Stimulated activated CD8-positive, alpha-beta memory T cell treated with anti-CD3 and anti-CD28 coated beads, Interleukin-4, amount 100 ng/mL, for 24 hours (primary cell): Measurements from ENCODE around the gene WDR54.
A peak's percentile ranks its signal among the peaks of the same experiment; 100 is the strongest.
"Not testable (repeated sequence)": the region's sequence is repeated elsewhere in the genome, so short reads cannot be mapped to it uniquely, and the experiment has no call there.

ENCODE experiments used
- DNase-seq: peaks from one replicate; pipeline ENCODE4 v3.0.0-alpha.2; 2020; ENCODE audit warnings: low read depth

The WDR54 gene

DNA sequence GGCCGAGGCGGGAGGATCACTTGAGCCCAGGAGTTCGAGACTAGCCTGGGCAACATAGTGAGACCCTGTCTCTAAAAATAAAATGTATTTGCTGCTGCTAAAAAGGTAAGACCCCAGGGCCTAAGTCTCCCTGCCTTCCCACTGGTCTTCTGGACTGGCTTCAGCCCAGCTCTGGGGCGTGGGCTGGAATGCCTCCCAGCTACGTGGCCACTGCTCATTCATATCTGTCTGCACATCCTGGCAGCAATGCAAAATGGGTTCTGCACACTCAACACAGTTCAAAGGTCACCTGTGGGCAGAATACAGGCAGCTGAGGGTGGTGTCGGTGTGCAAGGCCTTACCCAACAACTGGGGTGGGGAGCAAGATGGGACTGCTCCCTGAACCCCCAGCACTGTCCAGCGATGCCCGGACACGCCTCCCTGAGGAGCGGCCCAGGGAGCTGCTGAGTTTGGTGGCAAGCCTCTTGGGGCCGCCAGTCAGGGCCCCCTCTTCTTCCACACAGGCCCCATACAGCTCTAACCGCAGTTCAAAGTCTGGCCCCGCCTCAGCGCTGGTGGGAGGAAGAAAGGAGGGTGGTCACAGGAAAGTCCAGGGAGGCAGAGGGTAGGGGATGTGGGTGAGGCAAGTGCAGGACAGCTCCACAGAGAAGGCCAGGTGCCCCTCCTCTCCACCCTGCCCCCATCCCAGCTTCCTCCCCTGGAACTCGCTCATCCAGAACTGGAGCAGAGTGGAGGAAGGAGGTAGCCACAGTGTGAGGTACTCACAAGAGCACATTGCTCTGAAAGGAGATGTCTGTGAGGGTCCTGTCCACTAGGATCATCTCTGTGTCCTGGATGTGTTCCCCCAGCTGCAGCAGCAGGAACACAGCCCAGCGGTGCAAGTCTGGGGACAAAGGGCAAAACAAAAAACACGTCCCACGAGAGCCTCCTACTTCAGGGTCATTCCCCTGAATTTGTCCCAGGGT is 8.2 kb downstream of the WDR54 start:
- no peak for DNase-seq

- DNase-seq = no peak
These were observed 9.0 kb downstream of the WDR54 start for GRCh38 chr2:74430502-74430901.

DNA sequence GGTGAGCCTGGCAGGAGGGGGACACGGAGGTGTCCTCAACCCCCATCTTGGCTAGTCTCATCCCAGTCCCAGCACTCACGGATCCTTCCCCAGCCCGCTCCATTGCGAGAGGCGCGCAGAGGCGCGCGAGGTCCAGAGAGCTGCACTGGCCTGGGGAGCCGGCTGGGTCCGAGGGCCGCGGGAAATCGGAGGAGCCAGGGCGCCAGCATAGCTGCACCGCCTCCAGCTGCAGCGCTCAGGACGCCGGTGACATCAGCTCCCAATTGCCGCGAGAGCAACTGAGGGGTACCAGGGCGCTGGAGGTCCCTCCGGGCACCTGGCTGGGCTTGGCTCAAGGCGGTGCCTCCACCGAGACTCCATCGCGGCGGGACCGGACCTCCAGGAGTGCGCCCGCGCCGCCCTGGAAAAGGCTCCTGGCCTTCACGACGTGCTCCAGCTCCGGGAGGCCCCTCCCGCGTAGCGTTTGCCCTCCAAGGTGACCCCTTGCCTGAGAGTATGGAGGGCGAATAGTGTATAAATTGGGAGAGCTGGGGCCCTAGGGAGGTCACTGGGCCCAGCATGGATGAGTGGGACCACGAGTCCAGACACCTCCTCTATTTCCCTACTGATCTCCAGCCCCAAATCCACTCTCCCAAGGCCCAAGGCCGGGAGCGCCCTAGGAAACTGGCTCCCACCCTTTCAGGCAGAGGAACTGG is 14.7 kb downstream of the WDR54 start:
- no peak for DNase-seq

DNA sequence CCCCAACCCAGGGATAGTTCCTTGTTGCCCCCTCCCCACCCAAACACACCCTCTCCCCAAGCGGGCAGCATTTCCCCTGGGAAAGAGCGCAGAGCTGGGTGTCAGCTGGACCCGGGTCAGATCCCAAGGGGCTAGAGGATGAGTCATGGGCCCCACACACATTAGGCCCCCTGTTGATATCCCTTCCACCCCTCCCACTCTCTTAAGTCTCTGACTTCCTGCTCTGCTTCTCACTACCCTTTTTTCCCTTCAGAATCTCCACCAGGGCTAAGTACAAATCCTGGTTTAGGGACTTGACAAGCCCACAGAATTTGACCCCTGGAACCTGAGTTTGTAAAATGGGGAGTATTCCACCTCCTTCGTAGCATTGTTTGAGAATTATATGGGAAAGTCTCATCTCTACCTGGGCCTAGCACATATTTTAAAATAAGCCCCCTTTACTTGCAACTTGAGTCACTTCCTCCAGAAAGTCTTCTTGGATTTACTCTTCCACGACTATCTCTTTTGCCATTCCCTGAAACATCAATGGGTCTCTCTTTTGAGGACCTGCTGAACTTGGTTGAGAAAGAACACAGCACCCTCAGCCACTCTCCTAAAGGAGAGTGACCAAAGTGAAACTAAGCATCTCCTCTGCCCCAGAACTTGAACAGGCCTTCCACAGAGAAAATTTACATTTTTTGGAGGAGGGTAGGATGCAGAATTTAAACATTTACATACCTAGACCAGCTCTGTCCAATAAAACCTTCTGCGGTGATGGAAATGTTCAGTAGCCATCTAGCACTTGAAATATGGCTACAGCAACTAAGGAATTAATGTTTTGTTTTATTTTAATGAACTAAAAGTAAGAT is 15.5 kb downstream of the WDR54 start:
- DNase-seq = no peak

DNA sequence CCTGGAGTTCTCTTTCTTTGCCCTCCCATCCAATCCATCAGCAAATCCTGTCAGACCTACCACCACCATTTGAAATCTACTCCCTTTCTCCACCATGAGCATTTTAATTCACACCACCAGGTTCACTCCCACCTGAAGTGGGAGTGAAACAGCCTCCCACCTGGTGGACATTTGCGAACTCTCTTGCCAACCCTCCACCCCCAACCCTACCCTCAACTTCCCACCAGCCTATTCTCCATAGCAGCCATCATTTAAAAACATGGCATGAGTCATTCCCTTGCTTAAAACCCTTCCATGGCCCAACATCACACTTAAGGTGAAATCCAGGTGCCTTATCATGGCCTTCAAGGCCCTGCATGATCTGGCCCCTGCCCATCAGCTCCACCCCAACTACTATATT is 16.7 kb downstream of the WDR54 start:
- DNase-seq = no peak

DNA sequence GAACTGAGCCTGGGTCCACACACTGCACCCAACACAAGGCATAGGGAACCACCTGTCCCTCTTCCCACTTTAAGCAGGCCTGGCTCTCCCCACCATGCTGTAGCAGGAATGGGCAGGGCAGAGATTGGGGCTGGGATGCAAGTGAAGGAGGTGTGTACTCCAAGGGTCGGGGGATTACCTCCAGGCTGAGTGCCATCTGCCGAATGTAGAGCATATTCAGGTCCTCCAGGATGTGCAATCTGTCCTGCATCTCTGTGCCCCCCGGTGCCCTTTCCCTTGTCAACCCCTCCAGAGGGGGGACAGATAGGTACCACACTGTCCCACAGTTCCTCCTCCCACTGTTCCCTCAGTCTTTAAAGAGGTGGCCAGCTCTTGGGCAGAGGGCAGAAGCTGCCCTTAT is 17.8 kb downstream of the WDR54 start:
- no peak for DNase-seq

- no peak for DNase-seq
These were observed 18.4 kb downstream of the WDR54 start for GRCh38 chr2:74439803-74440377.

- peak; percentile 38 for DNase-seq
These were observed 19.0 kb downstream of the WDR54 start for GRCh38 chr2:74440378-74441169.

DNA sequence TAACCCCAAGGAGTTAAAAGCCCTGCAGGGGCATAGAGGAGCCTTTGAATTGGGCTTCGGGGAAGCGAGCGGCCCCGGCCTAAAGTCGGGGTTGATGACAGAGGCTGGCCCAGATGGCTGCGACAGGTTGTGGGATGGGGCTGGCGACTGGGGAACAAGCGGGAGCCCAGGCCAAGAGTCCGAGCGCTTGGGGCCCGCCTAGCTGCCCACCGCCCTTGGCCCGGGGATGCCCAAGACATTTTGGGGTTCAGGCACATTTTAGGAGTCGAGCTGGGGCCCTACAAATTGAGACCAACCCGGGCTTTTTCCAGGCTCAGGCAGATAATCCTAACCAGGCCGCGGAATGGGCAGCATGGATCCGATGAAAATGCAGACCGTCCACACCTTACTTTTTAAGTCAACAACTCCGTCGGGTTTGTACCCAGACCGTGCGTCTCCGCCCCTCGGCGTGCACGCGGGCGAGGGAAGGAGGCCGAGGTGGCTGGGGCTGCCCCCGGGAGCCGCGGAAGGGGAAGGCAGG is 19.7 kb downstream of the WDR54 start:
- DNase-seq = no peak

- no peak for DNase-seq
These were observed 20.4 kb downstream of the WDR54 start, which contains the start of gene RTKN for GRCh38 chr2:74441690-74442482. Gene RTKN, minus strand, starts transcription at chr2:74441937. Its CDS starts 121 bp downstream, at chr2:74441816.

DNA sequence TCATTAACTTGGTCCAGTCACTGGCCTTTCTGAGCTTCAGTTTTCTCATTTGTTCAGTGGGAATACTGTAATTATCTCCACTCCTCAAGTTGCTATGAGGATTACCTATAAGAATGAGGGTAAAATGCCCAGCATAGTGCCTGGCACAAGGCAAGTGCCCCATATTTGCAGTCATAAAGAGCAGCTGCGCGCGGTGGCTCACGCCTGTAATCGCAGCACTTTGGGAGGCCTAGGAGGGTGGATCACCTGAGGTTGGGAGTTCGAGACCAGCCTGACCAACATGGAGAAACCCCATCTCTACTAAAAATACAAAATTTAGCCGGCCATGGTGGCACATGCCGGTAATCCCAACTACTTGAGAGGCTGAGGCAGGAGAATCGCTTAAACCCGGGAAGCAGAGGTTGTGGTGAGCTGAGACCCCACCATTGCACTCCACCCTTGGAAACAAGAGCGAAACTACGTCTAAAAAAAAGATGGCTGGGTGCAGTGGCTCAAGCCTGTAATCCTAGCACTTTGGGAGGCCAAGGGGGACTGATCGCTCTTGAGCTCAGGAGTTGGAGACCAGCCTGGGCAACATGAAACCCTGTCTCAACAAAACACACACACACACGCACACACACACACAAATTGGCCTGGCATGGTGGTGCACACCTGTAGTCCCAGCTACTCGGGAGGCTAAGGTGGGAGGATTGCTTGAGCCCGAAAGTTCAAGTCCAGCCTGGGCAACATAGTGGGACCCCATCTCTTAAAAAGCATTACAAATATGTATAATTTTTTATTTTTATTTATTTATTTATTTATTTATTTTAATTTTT is 21.2 kb downstream of the WDR54 start:
- DNase-seq = not testable (repeated sequence)

- no peak for DNase-seq
These were observed 23.2 kb downstream of the WDR54 start for GRCh38 chr2:74444498-74445318.

GRCh38 chr2:74447230-74447999 is 25.9 kb downstream of the WDR54 start:
- DNase-seq = no peak

- no peak for DNase-seq
These were observed 27.2 kb downstream of the WDR54 start for GRCh38 chr2:74448771-74449170.

GRCh38 chr2:74450570-74451190 is 29.1 kb downstream of the WDR54 start:
- no peak for DNase-seq

DNA sequence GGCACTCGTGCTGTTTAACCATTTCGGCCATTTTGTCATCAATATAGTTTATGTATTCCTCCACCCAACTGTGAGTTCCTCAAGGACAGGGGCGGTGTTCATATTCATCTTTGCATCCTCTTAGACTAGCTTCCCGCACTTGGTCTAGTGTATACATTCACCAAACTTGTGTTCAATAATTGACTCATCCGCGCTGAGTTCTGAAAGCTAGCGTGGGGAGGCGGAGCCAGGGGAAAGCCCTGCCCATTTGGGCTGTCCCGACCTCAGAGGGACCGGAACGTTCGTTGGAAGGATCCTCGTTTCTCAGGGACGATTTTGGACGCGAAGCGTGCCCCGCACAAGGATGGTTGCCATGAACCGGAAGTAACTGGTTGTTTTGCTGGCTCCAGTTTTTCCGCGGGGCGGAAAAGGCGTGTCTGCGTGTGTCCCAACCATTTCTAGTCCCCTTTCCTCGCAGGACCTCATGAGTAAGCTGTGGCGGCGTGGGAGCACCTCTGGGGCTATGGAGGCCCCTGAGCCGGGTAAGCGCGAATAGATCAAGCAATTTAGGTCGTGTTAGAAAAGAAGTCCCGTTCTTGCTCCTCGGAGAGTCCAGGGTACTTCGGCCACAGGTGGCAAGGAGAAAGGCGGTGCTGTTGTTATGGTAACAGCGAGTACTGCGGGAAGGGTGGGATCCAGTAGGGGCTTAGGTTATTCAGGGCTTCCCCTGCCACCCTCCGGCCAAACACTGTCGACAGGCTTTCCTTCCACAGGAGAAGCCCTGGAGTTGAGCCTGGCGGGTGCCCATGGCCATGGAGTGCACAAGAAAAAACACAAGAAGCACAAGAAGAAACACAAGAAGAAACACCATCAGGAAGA is 33.4 kb downstream of the WDR54 start, which contains the start of gene INO80B:
TSS of gene INO80B (plus strand) at position 434 of the 858 bp plus-strand sequence. CDS start at position 464, 30 bp downstream.
- peak; percentile 89 for DNase-seq
